Measurements from ENCODE around the gene CD82.

CD82 gene

DNA sequence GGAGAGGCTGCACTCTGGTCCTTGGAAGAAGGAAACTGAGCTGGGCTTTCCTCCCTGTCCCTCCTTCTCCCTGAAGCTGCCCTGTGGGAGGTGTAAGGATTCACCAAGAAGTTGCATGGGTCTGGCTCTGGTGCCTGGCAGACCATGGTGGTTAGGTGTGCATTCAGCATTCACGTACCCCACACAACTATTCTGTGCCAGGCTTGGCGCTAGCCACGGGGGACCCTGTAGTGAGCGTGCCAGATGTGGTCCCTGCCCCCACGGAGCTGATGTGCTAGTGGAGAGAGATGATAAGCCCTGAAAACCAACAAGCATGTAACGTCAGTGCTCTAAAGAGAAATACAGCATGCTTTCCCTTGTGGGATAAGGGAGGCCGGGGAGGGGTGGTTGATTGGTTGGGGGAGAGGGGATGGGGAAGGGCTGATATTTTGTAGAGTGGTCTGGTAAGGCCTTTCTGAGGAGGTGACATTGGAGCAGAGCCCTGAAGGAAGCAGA, 48.9 kb downstream of the CD82 start:
- no peak for DNase-seq

DNA sequence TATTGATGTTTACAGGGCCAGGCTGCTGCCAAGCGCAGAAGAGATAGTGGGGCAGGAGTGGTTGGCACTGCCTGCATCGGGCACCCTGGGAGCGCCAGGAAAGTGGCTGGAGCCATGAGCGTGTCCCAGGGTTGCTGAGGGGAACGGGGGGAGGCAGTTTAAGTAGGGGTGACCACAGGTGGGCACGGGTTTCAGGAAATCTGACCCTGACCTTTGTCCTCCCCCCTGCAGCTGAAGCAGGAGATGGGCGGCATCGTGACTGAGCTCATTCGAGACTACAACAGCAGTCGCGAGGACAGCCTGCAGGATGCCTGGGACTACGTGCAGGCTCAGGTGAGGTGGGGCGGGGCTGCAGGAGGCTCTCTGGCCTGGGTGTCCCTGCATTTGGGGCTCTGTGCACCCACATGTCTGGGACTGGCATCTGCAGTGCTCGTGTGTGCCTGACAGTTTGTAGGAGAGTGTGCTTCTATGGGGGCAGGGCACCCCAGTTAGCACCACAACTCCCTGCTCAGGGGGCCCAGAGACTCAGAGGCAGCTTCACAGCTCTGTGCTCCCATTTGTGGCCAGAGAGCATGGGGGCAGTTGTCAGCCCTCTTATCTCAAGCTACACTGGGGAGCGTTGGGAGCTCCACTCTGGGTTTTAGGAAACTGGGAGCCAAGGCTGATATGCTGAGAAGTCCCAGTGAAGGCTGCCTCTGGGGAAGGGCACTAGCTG, 49.7 kb downstream of the CD82 start:
- DNase-seq = no peak

- DNase-seq = no peak
Measured at GRCh38 chr11:44615913-44616791, 50.7 kb downstream of the CD82 start.

DNA sequence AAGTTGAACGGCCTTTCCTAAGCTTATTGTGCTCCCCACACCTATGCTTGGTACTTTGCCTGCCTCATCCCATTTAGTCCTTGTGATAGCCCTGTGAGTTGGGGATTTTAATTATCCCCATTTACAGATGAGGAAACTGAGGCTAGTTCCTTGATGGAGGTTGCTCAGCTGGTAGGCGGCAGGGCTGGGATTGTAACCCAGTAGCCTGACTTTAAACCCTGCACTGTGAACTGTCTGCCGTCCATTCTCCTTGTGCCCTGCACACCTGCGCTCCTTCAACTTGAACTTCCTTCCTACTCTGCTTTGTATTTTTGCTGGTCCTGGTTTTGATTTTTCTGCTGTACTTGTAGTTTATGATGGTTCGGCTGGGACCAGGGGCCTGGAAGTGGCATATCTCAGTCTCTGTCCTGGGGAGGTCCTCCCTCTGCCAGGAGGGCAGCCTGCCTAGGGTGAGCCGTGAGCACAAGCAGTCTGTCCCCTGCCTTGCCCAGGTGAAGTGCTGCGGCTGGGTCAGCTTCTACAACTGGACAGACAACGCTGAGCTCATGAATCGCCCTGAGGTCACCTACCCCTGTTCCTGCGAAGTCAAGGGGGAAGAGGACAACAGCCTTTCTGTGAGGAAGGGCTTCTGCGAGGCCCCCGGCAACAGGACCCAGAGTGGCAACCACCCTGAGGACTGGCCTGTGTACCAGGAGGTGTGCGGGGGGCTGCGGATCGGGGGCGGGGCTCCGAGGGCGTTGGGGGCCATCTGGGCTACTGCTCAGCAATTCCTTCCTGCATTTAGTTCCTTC, 52.4 kb downstream of the CD82 start:
- no peak for DNase-seq

DNA sequence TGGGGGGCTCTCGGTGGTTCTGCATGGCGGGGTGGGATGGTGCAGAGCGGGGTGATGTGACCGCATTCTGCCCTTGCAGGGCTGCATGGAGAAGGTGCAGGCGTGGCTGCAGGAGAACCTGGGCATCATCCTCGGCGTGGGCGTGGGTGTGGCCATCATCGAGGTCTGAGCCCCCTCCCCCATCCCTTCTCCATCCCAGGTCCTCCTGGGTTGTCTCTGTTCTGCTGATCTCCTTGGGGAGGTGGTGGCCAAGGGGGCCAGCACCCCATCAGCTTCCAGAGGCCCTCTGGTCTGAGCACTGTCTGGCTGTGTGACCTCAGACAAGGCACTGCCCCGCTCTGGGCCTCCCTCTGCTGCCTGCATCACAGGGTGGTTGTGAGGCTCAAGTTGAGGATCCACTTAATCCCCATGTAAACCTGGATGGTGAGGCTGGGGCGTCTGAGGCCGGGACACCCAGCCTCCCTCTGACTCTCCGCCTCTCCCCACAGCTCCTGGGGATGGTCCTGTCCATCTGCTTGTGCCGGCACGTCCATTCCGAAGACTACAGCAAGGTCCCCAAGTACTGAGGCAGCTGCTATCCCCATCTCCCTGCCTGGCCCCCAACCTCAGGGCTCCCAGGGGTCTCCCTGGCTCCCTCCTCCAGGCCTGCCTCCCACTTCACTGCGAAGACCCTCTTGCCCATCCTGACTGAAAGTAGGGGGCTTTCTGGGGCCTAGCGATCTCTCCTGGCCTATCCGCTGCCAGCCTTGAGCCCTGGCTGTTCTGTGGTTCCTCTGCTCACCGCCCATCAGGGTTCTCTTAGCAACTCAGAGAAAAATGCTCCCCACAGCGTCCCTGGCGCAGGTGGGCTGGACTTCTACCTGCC, 53.3 kb downstream of the CD82 start:
- DNase-seq = no peak

GRCh38 chr11:44620328-44620725, 54.9 kb downstream of the CD82 start:
- DNase-seq = no peak

DNA sequence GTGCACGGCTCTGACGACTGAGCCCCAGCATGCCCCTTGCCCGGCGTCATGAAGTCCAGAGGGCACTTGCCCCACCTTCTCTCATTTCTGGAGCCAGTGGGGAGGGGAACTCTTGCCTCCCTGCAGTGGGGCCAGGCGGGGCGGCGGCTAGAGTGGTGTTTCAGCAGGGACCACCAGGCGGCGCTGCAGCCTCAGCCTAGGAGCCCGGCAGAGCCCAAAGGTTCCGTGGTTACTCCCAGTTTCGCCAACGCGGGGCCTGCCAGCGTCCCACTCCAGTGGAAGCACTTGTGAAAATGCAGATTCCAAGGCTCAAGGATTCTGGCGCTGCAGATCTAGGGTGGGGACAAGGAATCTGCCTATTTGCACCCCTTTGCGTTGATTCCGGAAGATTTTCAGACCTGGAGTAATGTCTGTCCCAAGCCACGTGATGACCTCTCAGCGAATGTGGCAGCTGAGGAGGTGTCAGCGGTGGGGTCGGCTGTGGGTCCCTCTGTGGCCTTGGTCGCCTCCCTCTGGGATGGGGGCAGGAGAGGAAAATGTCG, 55.7 kb downstream of the CD82 start:
- DNase-seq = peak in 48 of 51 donors; percentile 12 to 89 (median 68)

DNA sequence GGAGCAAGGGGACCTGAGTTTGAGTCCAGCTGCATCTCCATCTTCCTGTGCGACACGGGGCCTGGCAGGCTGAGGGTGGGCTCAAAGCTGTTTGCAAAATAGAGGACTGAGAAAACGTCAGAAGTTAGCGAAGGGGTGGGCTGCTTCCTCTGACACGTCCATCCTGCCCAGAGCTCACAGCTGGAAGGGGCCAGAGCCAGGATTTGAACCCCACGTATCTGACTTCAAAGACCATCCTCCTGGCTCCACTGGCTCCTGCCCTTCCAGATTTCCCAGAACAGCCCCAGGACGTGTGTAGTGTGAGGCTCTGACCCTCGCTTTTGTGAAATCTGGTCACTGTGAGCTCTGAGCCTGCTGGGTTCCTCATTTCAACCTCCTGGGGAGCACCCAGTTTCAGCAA, 56.3 kb downstream of the CD82 start:
- DNase-seq = no peak

- no peak for DNase-seq
Measured at GRCh38 chr11:44622190-44622650, 56.8 kb downstream of the CD82 start.

- DNase-seq = no peak
Measured at GRCh38 chr11:44622721-44623258, 57.3 kb downstream of the CD82 start.

GRCh38 chr11:44623341-44623730, 57.9 kb downstream of the CD82 start:
- no peak for DNase-seq

GRCh38 chr11:44623731-44624491, 58.4 kb downstream of the CD82 start:
- DNase-seq = no peak

GRCh38 chr11:44624761-44625221, 59.3 kb downstream of the CD82 start:
- DNase-seq = no peak

DNA sequence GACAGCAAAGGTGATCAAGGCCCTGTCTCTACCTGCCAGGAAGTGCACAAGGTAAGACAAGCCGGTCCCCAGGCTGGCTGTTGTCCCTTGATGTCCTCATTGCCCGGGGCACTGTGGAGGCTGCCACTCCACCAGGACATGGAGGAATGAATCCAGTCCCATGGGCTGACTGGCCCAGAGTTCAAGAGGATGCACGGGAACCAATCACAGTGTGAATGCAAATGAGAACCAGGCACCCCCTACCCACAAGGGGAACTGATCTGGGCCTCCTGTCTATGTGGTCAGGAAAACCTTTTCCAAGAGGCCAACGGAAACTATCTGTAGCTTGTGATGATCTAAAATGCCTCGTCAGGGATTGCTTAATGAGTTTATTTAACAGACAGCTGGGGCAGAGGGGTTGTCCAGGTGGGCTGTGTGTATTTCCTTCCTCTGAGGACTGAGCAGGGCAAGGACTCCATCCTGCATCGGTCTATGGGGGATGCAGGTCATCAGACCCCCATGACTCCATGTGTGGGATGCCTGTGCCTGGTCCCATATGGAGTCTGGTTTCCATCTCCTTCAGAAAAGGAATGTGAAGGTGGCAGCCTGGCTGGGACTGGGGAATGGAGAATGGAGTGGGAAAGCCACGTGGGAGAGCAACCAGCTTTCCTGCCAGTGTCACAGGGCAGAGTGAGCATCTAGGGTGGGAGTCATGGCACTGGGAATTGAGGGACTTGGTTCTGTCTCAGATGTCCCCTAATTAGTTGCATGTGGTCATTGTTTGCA, 60.5 kb downstream of the CD82 start:
- DNase-seq = no peak

DNA sequence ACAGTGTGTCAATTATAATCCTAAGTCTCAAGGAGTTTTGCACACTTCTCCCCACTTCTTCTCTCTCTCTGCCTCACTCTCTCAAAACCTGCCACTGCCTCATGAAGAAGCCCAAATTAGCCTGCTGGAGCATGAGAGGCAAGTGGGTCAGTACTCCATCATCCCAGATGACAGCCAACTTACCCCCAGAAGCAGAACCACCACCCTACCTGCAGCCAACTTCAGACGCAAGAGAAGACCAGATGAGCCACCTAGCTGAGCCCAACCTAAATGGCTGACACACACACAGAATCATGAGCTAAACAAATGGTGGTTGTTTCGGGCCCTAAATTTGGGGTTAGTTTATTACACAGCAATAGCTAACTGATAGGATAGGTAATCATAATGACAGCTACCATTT, 61.2 kb downstream of the CD82 start:
- DNase-seq = no peak

GRCh38 chr11:44627165-44627789, 61.8 kb downstream of the CD82 start:
- DNase-seq = peak in 1 of 51 donors; percentile 39

DNA sequence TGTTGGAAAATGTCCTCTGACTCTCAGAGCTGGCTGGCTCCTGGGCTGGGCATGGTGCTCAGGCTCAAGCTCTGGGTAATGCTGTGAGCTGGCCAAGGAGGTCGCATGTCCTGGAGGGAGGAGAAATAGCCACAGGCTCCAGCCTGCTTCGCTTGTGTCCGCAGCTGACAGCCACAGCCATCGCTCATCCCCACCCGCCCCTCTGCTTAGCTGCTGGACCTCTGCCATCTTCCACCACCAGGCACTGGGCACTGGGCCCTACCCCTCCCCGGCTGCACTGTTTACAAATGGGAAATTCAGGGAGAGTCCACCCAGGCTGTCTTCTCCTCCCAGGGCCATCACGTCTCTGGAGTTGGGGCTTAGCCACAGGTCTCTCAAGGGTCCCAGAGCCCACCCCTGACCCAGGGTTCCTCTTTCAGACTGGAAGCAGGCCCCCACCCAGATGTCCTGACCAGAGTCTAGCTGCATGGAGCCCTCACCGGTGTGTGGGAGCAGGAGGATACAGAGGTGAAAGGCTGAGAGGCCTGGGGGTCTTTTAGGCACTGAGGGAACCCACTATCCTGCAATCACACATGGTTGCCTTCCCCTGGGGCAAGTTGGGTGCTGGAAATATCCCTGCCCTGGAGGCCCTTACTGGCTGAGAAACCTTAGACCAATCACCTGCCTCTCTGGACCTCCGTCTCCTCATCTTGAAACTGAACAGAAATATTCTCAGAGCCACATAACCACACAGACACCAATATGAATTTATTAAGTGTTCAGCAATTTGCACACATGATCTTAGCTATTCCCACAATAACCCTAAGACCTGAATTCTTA, 62.7 kb downstream of the CD82 start:
- DNase-seq = peak in 50 of 51 donors; percentile 41 to 97 (median 89)

Data from hypothalamus (tissue), 51 donors.